Central memory CD8-positive, alpha-beta T cell (primary cell): Measurements from ENCODE around the gene ACTN1.
"Not testable (repeated sequence)": the region's sequence is repeated elsewhere in the genome, so short reads cannot be mapped to it uniquely, and the experiment has no call there.

Source experiments
- ATAC-seq: fragments of 150-1000 bp; cut with Tn5 transposase; replicated peaks from 2 replicates; pipeline ENCODE4 v1.10.0; 2022; ENCODE audit warnings: mild to moderate bottlenecking, moderate FRiP score, moderate number of reproducible peaks; ENCODE audit not compliant: poor library complexity, severe bottlenecking; ENCODE audit errors: extremely low read depth
- DNase-seq, 2 donors: peaks; one replicate each; pipeline ENCODE4 v3.0.0; 2021; ENCODE audit warnings: low spot score in 2 of 2
- H3K27ac Mint-ChIP-seq: one replicate; pipeline ENCODE4 v1.8.0; 2022; ENCODE audit warnings: low read depth, mild to moderate bottlenecking, moderate library complexity, mixed read lengths
- H3K27me3 Mint-ChIP-seq: one replicate; pipeline ENCODE4 v1.8.0; 2022; ENCODE audit warnings: mixed read lengths
- H3K36me3 Mint-ChIP-seq: one replicate; pipeline ENCODE4 v1.8.0; 2022; ENCODE audit warnings: mild to moderate bottlenecking, moderate library complexity, mixed read lengths; ENCODE audit not compliant: insufficient read depth
- H3K4me1 Mint-ChIP-seq: one replicate; pipeline ENCODE4 v1.8.0; 2022; ENCODE audit warnings: mixed read lengths
- H3K4me3 Mint-ChIP-seq: one replicate; pipeline ENCODE4 v1.8.0; 2022; ENCODE audit warnings: mild to moderate bottlenecking, moderate library complexity, mixed read lengths
- H3K9me3 Mint-ChIP-seq: one replicate; pipeline ENCODE4 v1.8.0; 2022; ENCODE audit warnings: mixed read lengths

Gene ACTN1

DNA sequence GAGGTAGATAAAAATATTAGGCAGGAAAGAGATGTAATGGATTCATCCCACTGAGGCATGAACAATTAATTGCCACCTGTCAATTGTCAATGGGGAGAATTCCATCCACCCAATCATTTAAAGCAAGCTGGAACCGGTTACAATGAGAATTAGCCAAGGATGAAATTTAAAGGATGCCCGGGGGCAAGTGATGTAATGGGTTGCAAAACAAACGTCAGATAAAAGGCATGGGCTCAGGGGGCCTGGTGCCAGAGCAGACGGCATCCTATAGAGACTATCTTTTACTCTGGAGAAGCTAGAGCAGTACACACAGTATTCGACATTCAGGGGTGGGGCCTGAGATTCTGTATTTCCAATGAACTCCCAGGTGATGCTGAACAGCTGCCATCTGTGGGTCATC is 105.7 kb downstream of the ACTN1 start:
- peaks cover 11% of the 10 kb centered on the region for H3K36me3 Mint-ChIP-seq
- H3K27me3 Mint-ChIP-seq: no peaks in the 10 kb centered on the region
- ATAC-seq (no peak), DNase-seq (no peak)
- H3K27ac Mint-ChIP-seq: no peak overlapping the region
- no peaks in the 10 kb centered on the region for H3K4me1 Mint-ChIP-seq
- no peak overlapping the region for H3K4me3 Mint-ChIP-seq
- no peaks in the 10 kb centered on the region for H3K9me3 Mint-ChIP-seq

DNA sequence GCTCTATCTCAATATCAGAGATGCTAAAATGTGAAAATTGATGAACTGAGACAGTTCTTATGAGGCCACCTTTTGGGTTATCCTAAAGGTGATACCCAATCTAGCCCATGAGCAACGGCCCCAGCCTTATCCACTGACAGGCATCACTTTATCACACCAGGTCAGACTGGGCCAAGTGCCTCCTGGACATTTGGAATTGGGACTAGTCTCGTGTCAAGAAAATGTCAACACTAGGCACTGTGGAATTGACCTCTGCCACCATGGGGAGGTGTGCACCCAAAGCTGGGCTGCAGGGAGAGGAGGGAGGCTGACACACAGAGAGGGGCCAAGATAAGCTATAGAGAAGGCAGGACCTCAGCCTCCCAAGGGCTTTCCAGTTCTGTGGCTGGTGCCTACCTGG is 107.7 kb downstream of the ACTN1 start:
- DNase-seq (no peak), ATAC-seq (no peak)
- H3K4me3 Mint-ChIP-seq: no peak overlapping the region
- peaks cover 10% of the 10 kb centered on the region for H3K36me3 Mint-ChIP-seq
- H3K27me3 Mint-ChIP-seq: no peaks in the 10 kb centered on the region
- H3K9me3 Mint-ChIP-seq: no peaks in the 10 kb centered on the region
- H3K27ac Mint-ChIP-seq: no peak overlapping the region
- no peaks in the 10 kb centered on the region for H3K4me1 Mint-ChIP-seq

DNA sequence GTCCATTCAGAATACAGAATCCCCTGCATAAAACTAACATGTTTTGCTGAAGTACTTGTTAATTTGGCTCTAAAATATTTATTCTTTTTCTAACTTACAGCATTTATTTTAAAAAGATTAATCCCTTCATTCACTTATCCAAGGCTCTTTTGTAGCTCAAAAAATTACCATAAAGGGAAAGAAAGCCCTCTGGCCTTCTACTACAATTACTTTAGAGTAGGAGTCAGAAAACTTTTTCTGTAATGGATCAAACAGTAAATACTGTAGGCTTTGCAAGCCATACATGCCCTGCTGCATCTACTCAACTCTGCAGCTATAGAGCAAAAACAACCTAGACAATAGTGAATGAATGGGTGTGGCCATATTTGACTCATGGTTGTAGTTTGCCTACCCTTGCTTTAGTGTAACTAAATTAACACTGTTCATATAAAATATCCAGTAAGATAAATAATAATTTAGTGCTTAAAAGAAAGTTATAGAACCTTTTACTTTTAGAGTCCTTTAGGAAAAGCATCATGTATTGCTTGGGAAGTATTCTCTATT is 112.0 kb downstream of the ACTN1 start:
- Mint-ChIP-seq H3K4me1 (no peaks in the 10 kb centered on the region), H3K36me3 (no peaks in the 10 kb centered on the region), H3K4me3 (no peak overlapping the region), H3K27ac (no peak overlapping the region), H3K27me3 (no peaks in the 10 kb centered on the region), H3K9me3 (no peaks in the 10 kb centered on the region)
- DNase-seq (no peak), ATAC-seq (no peak)

DNA sequence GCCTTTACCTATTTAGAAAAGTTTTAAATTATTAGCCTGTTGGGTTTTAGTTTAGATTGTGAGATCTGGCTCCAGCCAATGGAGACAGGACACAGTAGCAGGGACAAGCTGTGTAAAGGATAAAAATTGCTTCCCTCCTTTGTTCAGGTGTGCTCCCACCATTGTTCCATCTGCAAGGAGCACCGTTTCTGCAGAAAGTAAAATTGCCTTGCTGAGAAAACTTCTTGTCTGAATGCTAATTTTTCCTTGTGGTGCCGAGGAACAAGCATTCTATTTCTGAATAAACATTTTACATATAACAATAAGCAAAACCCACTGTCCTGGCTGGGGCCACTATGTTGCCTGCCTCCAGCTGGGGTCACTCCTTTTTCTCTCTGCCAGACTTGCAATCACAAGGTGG is 113.6 kb downstream of the ACTN1 start:
- no peaks in the 10 kb centered on the region for H3K4me1 Mint-ChIP-seq
- no peak overlapping the region for H3K4me3 Mint-ChIP-seq
- H3K36me3 Mint-ChIP-seq: no peaks in the 10 kb centered on the region
- H3K27me3 Mint-ChIP-seq: no peaks in the 10 kb centered on the region
- DNase-seq (no peak), ATAC-seq (no peak)
- H3K9me3 Mint-ChIP-seq: no peaks in the 10 kb centered on the region
- no peak overlapping the region for H3K27ac Mint-ChIP-seq

DNA sequence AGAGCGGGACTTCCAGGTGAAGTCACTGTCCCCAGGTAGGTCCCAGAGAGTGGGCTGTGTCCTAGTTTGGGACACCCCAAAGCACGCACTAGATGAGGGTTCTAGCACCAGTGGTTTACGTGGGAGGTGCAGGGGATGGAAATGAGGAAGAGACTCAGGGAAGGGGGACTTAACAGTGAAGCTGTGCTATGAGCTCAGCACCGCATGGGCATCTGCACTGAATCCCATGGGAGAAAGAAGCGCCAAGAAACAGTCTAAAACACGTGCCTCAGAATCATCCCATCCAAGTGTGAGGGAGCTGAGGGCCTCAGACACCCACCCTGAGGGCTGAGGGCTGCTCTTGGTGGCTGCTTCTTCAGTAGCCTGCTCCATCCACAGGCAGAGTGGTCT is 114.7 kb downstream of the ACTN1 start:
- no peak for ATAC-seq
- no peak for DNase-seq
- H3K9me3 Mint-ChIP-seq: no peaks in the 10 kb centered on the region
- no peaks in the 10 kb centered on the region for H3K4me1 Mint-ChIP-seq
- H3K27ac Mint-ChIP-seq: no peak overlapping the region
- H3K36me3 Mint-ChIP-seq: no peaks in the 10 kb centered on the region
- no peaks in the 10 kb centered on the region for H3K27me3 Mint-ChIP-seq
- H3K4me3 Mint-ChIP-seq: no peak overlapping the region

DNA sequence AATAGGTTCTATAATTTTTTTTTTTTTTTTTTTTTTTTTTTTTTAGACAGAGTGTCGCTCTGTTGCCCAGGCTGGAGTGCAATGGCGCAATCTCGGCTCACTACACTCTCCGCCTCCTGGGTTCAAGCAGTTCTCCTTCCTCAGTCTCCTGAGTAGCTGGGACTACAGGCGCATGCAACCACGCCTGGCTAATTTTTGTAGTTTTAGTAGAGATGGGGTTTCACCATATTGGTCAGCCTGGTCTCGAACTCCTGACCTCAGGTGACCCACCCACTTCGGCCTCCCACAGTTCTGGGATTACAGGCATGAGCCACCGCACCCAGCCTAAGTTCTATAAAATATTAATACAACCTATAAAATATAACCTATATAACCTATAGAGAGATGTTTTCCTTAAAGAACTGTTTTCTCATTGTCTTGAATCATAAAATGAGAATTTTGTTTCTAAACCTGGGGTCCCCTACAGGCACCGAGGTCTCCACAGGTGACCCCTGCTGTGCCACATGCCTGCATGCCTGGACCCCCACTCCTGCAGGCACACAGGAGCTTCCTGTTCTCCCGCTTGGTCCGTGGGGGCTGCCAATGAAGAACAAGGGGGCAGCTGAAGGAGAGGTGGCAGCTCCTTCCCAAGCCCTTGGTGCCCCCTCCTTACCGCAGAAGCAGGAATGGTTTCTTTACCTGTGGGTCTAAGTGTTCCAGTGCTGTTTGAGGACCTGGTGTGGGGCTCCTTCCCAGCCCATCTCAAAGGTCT is 115.3 kb downstream of the ACTN1 start:
- H3K27ac Mint-ChIP-seq: no peak overlapping the region
- no peaks in the 10 kb centered on the region for H3K36me3 Mint-ChIP-seq
- H3K9me3 Mint-ChIP-seq: no peaks in the 10 kb centered on the region
- ATAC-seq: no peak
- no peak for DNase-seq
- H3K4me3 Mint-ChIP-seq: no peak overlapping the region
- H3K4me1 Mint-ChIP-seq: no peaks in the 10 kb centered on the region
- no peaks in the 10 kb centered on the region for H3K27me3 Mint-ChIP-seq

DNA sequence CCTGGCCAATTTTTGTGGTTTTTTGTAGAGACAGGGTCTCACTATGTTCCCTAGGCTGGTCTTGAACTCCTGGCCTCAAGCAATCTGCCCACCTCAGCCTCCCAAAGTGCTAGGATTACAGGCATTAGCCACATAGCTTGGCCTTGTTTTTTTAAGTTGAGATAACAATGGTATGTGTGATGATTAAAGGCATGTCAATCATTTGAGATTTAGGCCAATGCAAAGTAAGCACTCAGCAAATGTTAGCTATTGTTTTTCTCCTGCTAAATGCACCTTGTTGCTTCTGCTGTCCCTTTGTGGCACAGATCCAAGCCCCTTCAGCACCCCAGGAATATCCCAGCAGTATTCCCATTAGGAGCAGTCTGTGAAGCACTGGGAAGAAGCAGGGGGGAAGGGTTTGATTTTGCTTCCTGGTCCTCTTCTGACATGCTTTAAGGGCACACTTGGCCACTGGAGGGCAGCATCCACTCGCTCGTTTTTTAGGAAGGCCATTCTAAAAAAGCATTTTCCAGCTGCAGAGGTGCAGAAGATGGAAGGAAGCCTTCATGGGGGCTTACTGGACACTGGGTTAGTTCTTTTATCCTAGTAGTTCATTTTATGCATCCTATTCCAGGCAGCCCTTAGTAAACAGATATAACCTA is 116.0 kb downstream of the ACTN1 start:
- Mint-ChIP-seq H3K4me1 (no peaks in the 10 kb centered on the region), H3K36me3 (no peaks in the 10 kb centered on the region), H3K4me3 (no peak overlapping the region), H3K9me3 (no peaks in the 10 kb centered on the region), H3K27me3 (no peaks in the 10 kb centered on the region), H3K27ac (no peak overlapping the region)
- ATAC-seq (no peak), DNase-seq (peak in 1 of 2 donors; percentile 28)

DNA sequence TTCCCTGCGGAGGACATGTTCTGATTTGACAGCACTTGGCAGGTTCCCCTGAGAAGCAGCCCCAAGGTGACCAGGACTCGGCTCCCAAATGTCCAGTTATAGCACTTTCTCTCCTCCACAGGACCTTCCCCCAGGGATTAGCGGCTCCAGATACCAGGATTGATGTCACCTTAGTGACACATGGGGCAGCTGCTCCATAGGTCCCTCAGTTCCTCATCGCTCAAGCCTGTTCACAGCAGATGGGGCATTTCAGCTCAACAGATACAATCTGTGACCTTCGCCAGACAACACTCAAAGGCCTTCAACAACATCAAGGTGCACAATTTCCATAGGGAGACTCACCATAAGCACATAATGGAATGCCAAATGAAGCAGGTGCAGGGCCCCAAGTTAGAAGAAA is 118.3 kb downstream of the ACTN1 start:
- no peak for ATAC-seq

DNA sequence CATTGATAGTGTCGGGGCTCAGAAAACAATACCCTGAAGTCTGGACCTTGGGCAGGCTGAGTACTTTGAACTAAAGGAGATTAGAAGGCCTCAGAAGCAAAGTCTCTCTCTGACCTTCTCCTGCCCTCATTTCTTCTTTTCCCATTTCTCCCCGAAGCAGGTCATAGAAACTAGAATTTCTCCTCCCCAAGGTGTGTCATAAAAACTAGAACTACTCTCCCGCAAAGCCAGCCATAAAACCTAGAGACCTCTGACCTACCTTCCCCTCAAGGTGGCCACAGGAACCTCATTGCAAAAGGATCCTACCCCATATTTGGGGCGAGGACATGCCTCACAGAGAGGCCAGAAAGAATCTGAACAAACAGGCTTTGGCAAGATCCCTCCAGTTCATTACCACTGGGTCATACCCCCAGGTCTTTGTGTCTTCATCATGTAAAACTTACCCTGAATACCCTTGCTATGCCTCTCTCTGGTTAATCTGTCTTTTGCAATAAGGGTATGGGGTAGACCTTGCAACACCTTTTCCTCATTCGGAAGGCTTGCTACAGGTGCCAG is 121.5 kb downstream of the ACTN1 start:
- no peak for ATAC-seq
- Mint-ChIP-seq H3K36me3 (no peaks in the 10 kb centered on the region), H3K27ac (no peak overlapping the region), H3K9me3 (no peaks in the 10 kb centered on the region), H3K4me1 (peaks cover 4% of the 10 kb centered on the region), H3K27me3 (peaks cover 9% of the 10 kb centered on the region), H3K4me3 (no peak overlapping the region)
- no peak for DNase-seq

More for the DNA sequence above, 118.3 kb downstream of the ACTN1 start:
- H3K9me3 Mint-ChIP-seq: no peaks in the 10 kb centered on the region
- H3K36me3 Mint-ChIP-seq: no peaks in the 10 kb centered on the region
- H3K27ac Mint-ChIP-seq: no peak overlapping the region
- no peak for DNase-seq
- no peaks in the 10 kb centered on the region for H3K27me3 Mint-ChIP-seq
- H3K4me1 Mint-ChIP-seq: no peaks in the 10 kb centered on the region
- H3K4me3 Mint-ChIP-seq: no peak overlapping the region

DNA sequence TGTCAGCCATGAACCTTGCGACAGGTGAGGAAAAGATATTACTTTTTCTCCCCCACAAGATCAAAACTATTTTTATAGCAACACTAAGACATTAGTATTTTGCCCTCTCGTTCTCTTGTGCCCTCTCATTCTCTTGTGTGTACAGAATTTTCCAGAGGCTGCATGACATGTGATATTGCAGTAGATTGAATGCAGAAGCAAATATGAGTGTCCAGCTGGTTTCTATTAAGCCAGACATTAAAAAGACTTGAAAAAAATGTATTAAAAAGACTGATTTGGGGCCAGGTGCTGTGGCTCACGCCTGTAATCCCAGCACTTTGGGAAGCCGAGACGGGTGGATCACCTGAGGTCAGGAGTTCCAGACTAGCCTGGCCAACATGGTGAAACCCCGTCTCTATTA is 122.5 kb downstream of the ACTN1 start:
- Mint-ChIP-seq H3K36me3 (no peaks in the 10 kb centered on the region), H3K4me1 (peaks cover 4% of the 10 kb centered on the region), H3K9me3 (no peaks in the 10 kb centered on the region), H3K27me3 (peaks cover 9% of the 10 kb centered on the region), H3K27ac (no peak overlapping the region), H3K4me3 (no peak overlapping the region)
- ATAC-seq (no peak), DNase-seq (no peak)

DNA sequence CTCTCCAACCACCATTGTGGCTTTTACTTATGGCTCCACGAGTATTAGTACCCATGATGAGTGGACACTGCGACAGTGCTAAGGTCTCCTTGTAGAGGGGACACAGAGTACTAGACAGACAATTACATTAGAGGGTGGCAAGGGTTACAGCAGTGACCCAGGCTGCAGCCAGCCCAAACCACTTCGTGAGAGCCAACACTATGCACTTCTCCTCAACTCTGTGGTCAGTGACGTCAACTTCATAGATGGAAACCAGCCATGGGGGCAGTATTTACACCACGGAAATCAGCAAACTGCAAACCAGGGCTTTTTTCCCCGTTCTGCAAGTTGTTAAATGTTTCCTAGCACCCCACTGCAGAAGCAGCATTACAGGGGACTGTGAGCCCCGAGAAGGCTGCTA is 124.7 kb downstream of the ACTN1 start:
- no peak overlapping the region for H3K27ac Mint-ChIP-seq
- DNase-seq (no peak), ATAC-seq (no peak)
- peaks cover 4% of the 10 kb centered on the region for H3K4me1 Mint-ChIP-seq
- peaks cover 9% of the 10 kb centered on the region for H3K27me3 Mint-ChIP-seq
- no peaks in the 10 kb centered on the region for H3K9me3 Mint-ChIP-seq
- H3K4me3 Mint-ChIP-seq: no peak overlapping the region
- H3K36me3 Mint-ChIP-seq: no peaks in the 10 kb centered on the region

DNA sequence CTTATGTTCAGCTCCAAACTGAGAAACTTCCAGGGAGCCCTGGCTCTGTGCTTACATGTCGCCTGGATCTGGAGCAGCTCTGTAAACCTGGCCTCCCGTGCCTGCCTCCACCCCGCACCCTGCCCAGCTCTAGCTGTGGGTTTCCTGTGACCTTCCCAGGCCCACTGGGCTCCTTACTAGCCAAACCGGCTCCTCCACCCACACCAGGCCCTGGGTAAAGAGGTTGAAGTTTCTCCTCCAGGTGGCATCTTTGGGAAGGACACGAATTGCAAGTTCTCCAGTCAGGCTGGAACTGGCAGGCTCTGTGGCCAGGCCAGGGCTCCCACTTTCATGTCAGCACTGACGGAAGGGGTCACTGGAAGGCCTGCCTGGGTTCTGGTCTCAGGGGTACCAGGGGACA is 125.4 kb downstream of the ACTN1 start:
- no peak for DNase-seq
- Mint-ChIP-seq H3K27me3 (peaks cover 9% of the 10 kb centered on the region), H3K4me1 (peaks cover 4% of the 10 kb centered on the region), H3K27ac (no peak overlapping the region), H3K9me3 (no peaks in the 10 kb centered on the region), H3K36me3 (no peaks in the 10 kb centered on the region), H3K4me3 (no peak overlapping the region)
- ATAC-seq: no peak

DNA sequence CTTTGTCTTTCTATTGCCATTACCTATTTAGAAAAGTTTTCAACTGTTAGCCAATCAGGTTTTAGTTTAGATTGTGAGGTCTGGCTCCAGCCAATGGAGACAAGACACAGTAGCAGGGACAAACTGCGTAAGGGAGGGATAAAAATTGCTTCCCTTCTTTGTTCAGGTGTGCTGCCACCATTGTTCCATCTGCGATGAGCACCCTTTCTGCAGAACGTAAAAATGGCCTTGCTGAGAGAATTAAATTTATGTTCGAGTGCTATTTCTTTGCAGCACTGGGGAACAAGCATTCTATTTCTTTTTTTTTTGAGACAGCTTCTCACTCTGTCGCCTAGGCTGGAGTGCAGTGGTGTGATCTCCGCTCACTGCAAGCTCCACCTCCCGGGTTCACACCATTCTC is 126.6 kb downstream of the ACTN1 start:
- not testable (repeated sequence) for DNase-seq, H3K4me3 Mint-ChIP-seq, H3K27ac Mint-ChIP-seq, H3K36me3 Mint-ChIP-seq, H3K4me1 Mint-ChIP-seq, ATAC-seq, H3K9me3 Mint-ChIP-seq, H3K27me3 Mint-ChIP-seq
